ENCODE results near the gene GUK1.

GRCh38 chr1:228112617-228113016 is 27.5 kb upstream of the GUK1 start:
- TF ChIP-seq POLR2AphosphoS5 (IDR thresholded peaks at IDR 0.05; ENCODE audit: insufficient read depth in 1 of 2, low read depth in 1 of 2) (no peak), CTCF (IDR thresholded peaks at IDR 0.05) (no peak)

Measured in vagina (tissue), 2 donors.